ENCODE data around the gene FGF14. TPM values are rescaled to one million over a fixed set of nuclear protein-coding genes. Genes with fewer than 3 reads are reported as not detected.
A peak's percentile ranks its signal among the peaks of the same experiment; 100 is the strongest.

The FGF14 gene
- polyA plus RNA-seq, 1 of the 3 experiments (the other 2 are of a cell fraction) = 0.20 TPM

GRCh38 chr13:102367836-102368235 is 34.0 kb downstream of the FGF14 start:
- no peak for TF ChIP-seq SIN3A (IDR thresholded peaks at IDR 0.05; ENCODE audit: borderline replicate concordance, low read depth, low read length)
- no peak for TF ChIP-seq REST (IDR thresholded peaks at IDR 0.05; ENCODE audit: low read depth, low read length)
- no peak for TF ChIP-seq USF2 (IDR thresholded peaks at IDR 0.05; ENCODE audit: borderline replicate concordance, low read depth, low read length)
- TF ChIP-seq ZBTB33 (IDR thresholded peaks at IDR 0.05; ENCODE audit: borderline replicate concordance, low read depth) = no peak
- no peak overlapping the region for H3K9ac ChIP-seq
- CTCF ChIA-PET = no interaction called here
- peaks cover 0 to 4% of the 10 kb centered on the region in 2 experiments for H3K36me3 ChIP-seq (replicated peaks in 1 of 2; ENCODE audit: control insufficient read depth in 1 of 2, insufficient read depth in 2 of 2, low read length in 1 of 2)
- POLR2A ChIA-PET = interaction anchor here (1.9 kb wide), 1 partner anchor 26 kb away, joined by 5 read pairs; no protein-coding TSS in a partner anchor
- H2AFZ ChIP-seq (ENCODE audit: low read depth) = no peak overlapping the region
- no peaks in the 10 kb centered on the region for H3F3A ChIP-seq (replicated peaks; ENCODE audit: insufficient read depth)
- DNase-seq = no peak
- no peak overlapping the region for H3K4me3 ChIP-seq (ENCODE audit: low read depth in 2 of 2, low read length in 1 of 2)
- H3K9me3 ChIP-seq = no peaks in the 10 kb centered on the region
- no peaks in the 10 kb centered on the region for H3K79me2 ChIP-seq (ENCODE audit: insufficient read depth)
- H3K4me1 ChIP-seq (ENCODE audit: control insufficient read depth in 1 of 2, insufficient read depth in 2 of 2, low read depth in 1 of 2, low read length in 1 of 2) = peaks cover 0 to 10% of the 10 kb centered on the region in 2 experiments; a peak in 3 of 4 replicates
- H3K27ac ChIP-seq (ENCODE audit: low read depth in 2 of 2, low read length in 1 of 2) = no peak overlapping the region; a peak in 1 of 4 replicates
- 77% methylated on average over 14 of the region's 14 CpGs for WGBS (ENCODE audit: low lambda C conversion rate)
- no peak overlapping the region for H3K4me2 ChIP-seq
- H4K20me1 ChIP-seq (ENCODE audit: insufficient read depth) = no peaks in the 10 kb centered on the region
- no peaks in the 10 kb centered on the region for H3K27me3 ChIP-seq (ENCODE audit: insufficient read depth)
- H3K9me2 ChIP-seq = no peaks in the 10 kb centered on the region

GRCh38 chr13:102361113-102361512 is 40.7 kb downstream of the FGF14 start:
- POLR2A ChIA-PET = no interaction called here
- Histone ChIP-seq H3K27ac (ENCODE audit: low read depth in 2 of 2, low read length in 1 of 2) (peak overlapping the region in 1 of 2 experiments; percentile 64; a peak in 2 of 4 replicates), H3K9me3 (no peaks in the 10 kb centered on the region)
- TF ChIP-seq FOXJ3 (CRISPR knock-in tag; IDR thresholded peaks at IDR 0.05) = no peak
- no peak for TF ChIP-seq GATA2 (CRISPR knock-in tag; IDR thresholded peaks at IDR 0.05)
- no peak for TF ChIP-seq GABPA (IDR thresholded peaks at IDR 0.05; ENCODE audit: low read depth)
- TF ChIP-seq NRF1 (IDR thresholded peaks at IDR 0.05; ENCODE audit: low read depth, low read length) = no peak
- TF ChIP-seq IRF3 (IDR thresholded peaks at IDR 0.05; ENCODE audit: low read depth, low read length) = no peak
- no peak for TF ChIP-seq RFX5 (IDR thresholded peaks at IDR 0.05; ENCODE audit: low read length)
- TF ChIP-seq NFIC (IDR thresholded peaks at IDR 0.05; ENCODE audit: borderline replicate concordance) = no peak
- TF ChIP-seq TCF12 (IDR thresholded peaks at IDR 0.05) = no peak
- no peak for TF ChIP-seq SMC3 (IDR thresholded peaks at IDR 0.05; ENCODE audit: low read depth, low read length)
- TF ChIP-seq MEF2A (IDR thresholded peaks at IDR 0.05; ENCODE audit: borderline replicate concordance, low read depth) = no peak
- no peak for TF ChIP-seq TEAD4 (IDR thresholded peaks at IDR 0.05; ENCODE audit: borderline replicate concordance, insufficient read depth)
- no peak for TF ChIP-seq SIN3A (IDR thresholded peaks at IDR 0.05; ENCODE audit: borderline replicate concordance, low read depth, low read length)
- TF ChIP-seq CTCF (IDR thresholded peaks at IDR 0.05) = no peak

More at GRCh38 chr13:102361113-102361512, 40.7 kb downstream of the FGF14 start:
- no peak overlapping the region for H3K9ac ChIP-seq
- H3K27me3 ChIP-seq (ENCODE audit: insufficient read depth) = no peaks in the 10 kb centered on the region
- H3K9me2 ChIP-seq = no peaks in the 10 kb centered on the region
- peaks cover 0 to 16% of the 10 kb centered on the region in 2 experiments; a peak in 2 of 4 replicates for H3K4me1 ChIP-seq (ENCODE audit: control insufficient read depth in 1 of 2, insufficient read depth in 2 of 2, low read depth in 1 of 2, low read length in 1 of 2)
- 92% methylated on average over 2 of the region's 2 CpGs for WGBS (ENCODE audit: low lambda C conversion rate)
- no peak overlapping the region for H3K4me3 ChIP-seq (ENCODE audit: low read depth in 2 of 2, low read length in 1 of 2)
- no peaks in the 10 kb centered on the region for H3K79me2 ChIP-seq (ENCODE audit: insufficient read depth)
- H3K4me2 ChIP-seq = no peak overlapping the region
- CTCF ChIA-PET = interaction anchor here (0.5 kb wide), 1 partner anchor 29 kb away, joined by 3 read pairs; no protein-coding TSS in a partner anchor
- H2AFZ ChIP-seq (ENCODE audit: low read depth) = no peak overlapping the region
- peaks cover 0 to 6% of the 10 kb centered on the region in 2 experiments for H3K36me3 ChIP-seq (replicated peaks in 1 of 2; ENCODE audit: control insufficient read depth in 1 of 2, insufficient read depth in 2 of 2, low read length in 1 of 2)
- no peaks in the 10 kb centered on the region for H4K20me1 ChIP-seq (ENCODE audit: insufficient read depth)
- DNase-seq = no peak
- no peaks in the 10 kb centered on the region for H3F3A ChIP-seq (replicated peaks; ENCODE audit: insufficient read depth)

All from SK-N-SH (cell line).